Measurements from ENCODE around the gene CAMTA1.

The CAMTA1 gene

GRCh38 chr1:7671676-7672075 lies 886.4 kb downstream of the CAMTA1 start (continued):
- TF ChIP-seq GLIS3 (CRISPR knock-in tag; IDR thresholded peaks at IDR 0.05): no peak

GRCh38 chr1:7672864-7673263 lies 887.6 kb downstream of the CAMTA1 start:
- ATAC-seq: no peak
- no peak for TF ChIP-seq RARB (CRISPR knock-in tag; IDR thresholded peaks at IDR 0.05)

GRCh38 chr1:7674972-7675371 lies 889.7 kb downstream of the CAMTA1 start:
- no peak for TF ChIP-seq ZFP3 (CRISPR knock-in tag; IDR thresholded peaks at IDR 0.05)
- no peak for ATAC-seq

- TF ChIP-seq OSR1 (CRISPR knock-in tag; IDR thresholded peaks at IDR 0.05) (no peak), TOX (CRISPR knock-in tag; IDR thresholded peaks at IDR 0.05; ENCODE audit: borderline replicate concordance) (no peak), TSHZ2 (CRISPR knock-in tag; IDR thresholded peaks at IDR 0.05) (no peak), ARNTL (CRISPR knock-in tag; IDR thresholded peaks at IDR 0.05; ENCODE audit: borderline replicate concordance, low read depth) (no peak), ESRRG (CRISPR knock-in tag; IDR thresholded peaks at IDR 0.05) (no peak), ZC3H10 (CRISPR knock-in tag; IDR thresholded peaks at IDR 0.05) (no peak), CSRNP3 (CRISPR knock-in tag; IDR thresholded peaks at IDR 0.05) (no peak), POU6F1 (CRISPR knock-in tag; IDR thresholded peaks at IDR 0.05; ENCODE audit: borderline replicate concordance, low read depth) (no peak), CREB5 (CRISPR knock-in tag; IDR thresholded peaks at IDR 0.05; ENCODE audit: low read depth) (no peak), ZNF8 (CRISPR knock-in tag; IDR thresholded peaks at IDR 0.05) (no peak), PATZ1 (CRISPR knock-in tag; IDR thresholded peaks at IDR 0.05; ENCODE audit: borderline replicate concordance) (no peak), ZNF565 (CRISPR knock-in tag; conservative IDR thresholded peaks at IDR 0.05; ENCODE audit: low read depth) (no peak), CSDC2 (CRISPR knock-in tag; IDR thresholded peaks at IDR 0.05) (no peak), PPARA (CRISPR knock-in tag; IDR thresholded peaks at IDR 0.05; ENCODE audit: borderline replicate concordance) (no peak), ISL1 (CRISPR knock-in tag; IDR thresholded peaks at IDR 0.05) (no peak), GLIS3 (CRISPR knock-in tag; IDR thresholded peaks at IDR 0.05) (no peak), RARB (CRISPR knock-in tag; IDR thresholded peaks at IDR 0.05) (no peak), ZFP3 (CRISPR knock-in tag; IDR thresholded peaks at IDR 0.05) (no peak), SNAI2 (CRISPR knock-in tag; IDR thresholded peaks at IDR 0.05) (no peak), ZFP30 (CRISPR knock-in tag; IDR thresholded peaks at IDR 0.05) (no peak)
- no peak for ATAC-seq
Observed at GRCh38 chr1:7675431-7676273, 890.4 kb downstream of the CAMTA1 start.
